HepG2 (cell line): ENCODE results near the gene ZNF277. TPM values are rescaled to one million over a fixed set of nuclear protein-coding genes. Genes with fewer than 3 reads are reported as not detected.
A peak's percentile ranks its signal among the peaks of the same experiment; 100 is the strongest.

Experiments used
- AHDC1 ChIP-seq: sonication (generic); formaldehyde crosslinking; IDR thresholded peaks from 2 replicates; pipeline ENCODE4 v1.5.1; 2020; ENCODE audit warnings: mild to moderate bottlenecking, missing genetic modification reagents, borderline replicate concordance
- E2F2 ChIP-seq: sonication (generic); formaldehyde crosslinking; IDR thresholded peaks from 2 replicates; pipeline ENCODE4 v1.4.0; 2020; ENCODE audit warnings: missing genetic modification reagents, borderline replicate concordance
- KDM1A ChIP-seq: IDR thresholded peaks from 2 replicates; pipeline ENCODE4 v1.6.1; 2016; ENCODE audit warnings: missing compliant biosample characterization
- KMT2A ChIP-seq: sonication (generic); formaldehyde crosslinking; IDR thresholded peaks from 2 replicates; pipeline ENCODE4 v1.4.0; 2020; ENCODE audit warnings: missing genetic modification reagents
- NR2F1 ChIP-seq, 2 experiments: fragments of 450-650 bp in 1 of 2; formaldehyde crosslinking in 1 of 2; IDR thresholded peaks; 2 replicates each; pipeline versions ENCODE4 v1.5.0 to v1.6.1; 2016 to 2020; ENCODE audit warnings: mild to moderate bottlenecking in 1 of 2, missing compliant biosample characterization in 1 of 2, missing genetic modification reagents in 1 of 2, moderate library complexity in 1 of 2
- PITX1 ChIP-seq: sonication (generic); formaldehyde crosslinking; IDR thresholded peaks from 2 replicates; pipeline ENCODE4 v1.5.1; 2020; ENCODE audit warnings: mild to moderate bottlenecking, missing genetic modification reagents
- SMAD1 ChIP-seq: sonication (generic); formaldehyde crosslinking; IDR thresholded peaks from 2 replicates; pipeline ENCODE4 v1.4.0; 2020; ENCODE audit warnings: missing genetic modification reagents, low read depth, mild to moderate bottlenecking, borderline replicate concordance
- STAT5B ChIP-seq: sonication (generic); formaldehyde crosslinking; IDR thresholded peaks from 2 replicates; pipeline ENCODE4 v1.4.0; 2020; ENCODE audit warnings: missing genetic modification reagents
- ZBTB20 ChIP-seq: sonication (generic); formaldehyde crosslinking; IDR thresholded peaks from 2 replicates; pipeline ENCODE4 v1.8.1; 2023; ENCODE audit warnings: missing genetic modification reagents, low read depth, mild to moderate bottlenecking, borderline replicate concordance
- ZFAT ChIP-seq: sonication (generic); formaldehyde crosslinking; conservative IDR thresholded peaks from 2 replicates; pipeline ENCODE4 v1.8.1; 2023; ENCODE audit warnings: missing genetic modification reagents, inconsistent platforms
- ZNF263 ChIP-seq: sonication (generic); formaldehyde crosslinking; IDR thresholded peaks from 2 replicates; pipeline ENCODE4 v1.4.0; 2020; ENCODE audit warnings: missing genetic modification reagents
- ZNF530 ChIP-seq: sonication (generic); formaldehyde crosslinking; IDR thresholded peaks from 2 replicates; pipeline ENCODE4 v1.5.0; 2020; ENCODE audit warnings: low read depth, mild to moderate bottlenecking, missing genetic modification reagents
- ZNF609 ChIP-seq: sonication (generic); formaldehyde crosslinking; IDR thresholded peaks from 2 replicates; pipeline ENCODE4 v1.4.0; 2020; ENCODE audit warnings: mild to moderate bottlenecking, missing genetic modification reagents, borderline replicate concordance
- ZNF616 ChIP-seq: sonication (generic); formaldehyde crosslinking; IDR thresholded peaks from 2 replicates; pipeline ENCODE4 v1.5.0; 2020; ENCODE audit warnings: low read depth, mild to moderate bottlenecking, missing genetic modification reagents
- polyA plus RNA-seq, 8 experiments: library from polyadenylated mRNA; depleted of rRNA in 3 of 8; stranded (reverse) in 7 of 8; unstranded in 1 of 8; fragments of >200 nt; fragmentation: Illumina TruSeq in 4 of 8; extraction: Trizol in 4 of 8; gene quantifications; 2 replicates each; pipeline versions ENCODE4 v1.2.1 to v1.2.3, GENCODE V29; 2011 to 2016; ENCODE audit warnings: low read depth in 4 of 8, missing spikeins in 1 of 8, mixed read lengths in 1 of 8; ENCODE audit not compliant: insufficient read depth in 1 of 8
- total RNA-seq, 5 experiments: library from RNA; depleted of rRNA; stranded (reverse); fragments of >200 nt; fragmentation: Illumina TruSeq; extraction: Trizol; gene quantifications; 2 replicates each; pipeline ENCODE4 v1.2.3, GENCODE V29; 2016; ENCODE audit warnings: low read depth in 1 of 5
- TF ChIP-seq, protein P1 (sequence below): sonication (generic); formaldehyde crosslinking; IDR thresholded peaks from 2 replicates; pipeline ENCODE4 v1.4.0; 2020; ENCODE audit warnings: missing genetic modification reagents

ZNF277 gene
- total and polyA plus RNA-seq, 2 of the 13 experiments (the other 11 are each of a cell fraction or from before 2014, with no cell fraction given) = 29.1 to 30.1 TPM

- TF ChIP-seq E2F2 (CRISPR knock-in tag) (no peak), ZFAT (CRISPR knock-in tag) (no peak; the same call in 1 of the 2 replicates), PITX1 (CRISPR knock-in tag) (no peak), AHDC1 (no peak), ZNF616 (0 out of 2 replicates have a peak, but pooled peaks have one; percentile 11), STAT5B (CRISPR knock-in tag) (no peak), SMAD1 (CRISPR knock-in tag) (no peak), NR2F1 (CRISPR knock-in tag; IDR thresholded peaks at IDR 0.05) (no peak), KDM1A (CRISPR knock-in tag) (no peak), ZNF609 (0 out of 2 replicates have a peak, but pooled peaks have one; percentile 40), ZBTB20 (CRISPR knock-in tag) (no peak), KMT2A (peak; percentile 8; the same call in 1 of the 2 replicates), ZNF530 (CRISPR knock-in tag) (no peak), ZNF263 (CRISPR knock-in tag) (no peak)
- TF ChIP-seq, protein P1, sequence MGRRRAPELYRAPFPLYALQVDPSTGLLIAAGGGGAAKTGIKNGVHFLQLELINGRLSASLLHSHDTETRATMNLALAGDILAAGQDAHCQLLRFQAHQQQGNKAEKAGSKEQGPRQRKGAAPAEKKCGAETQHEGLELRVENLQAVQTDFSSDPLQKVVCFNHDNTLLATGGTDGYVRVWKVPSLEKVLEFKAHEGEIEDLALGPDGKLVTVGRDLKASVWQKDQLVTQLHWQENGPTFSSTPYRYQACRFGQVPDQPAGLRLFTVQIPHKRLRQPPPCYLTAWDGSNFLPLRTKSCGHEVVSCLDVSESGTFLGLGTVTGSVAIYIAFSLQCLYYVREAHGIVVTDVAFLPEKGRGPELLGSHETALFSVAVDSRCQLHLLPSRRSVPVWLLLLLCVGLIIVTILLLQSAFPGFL = no peak
Measured at GRCh38 chr7:112205343-112206237, 905 bp upstream of the ZNF277 start (continued).
